Pancreas (tissue), 10 donors: ENCODE measurements around the gene OR6V1. TPM values are rescaled to one million over a fixed set of nuclear protein-coding genes. Genes with fewer than 3 reads are reported as not detected.

ENCODE experiments used
- ATAC-seq, 4 donors: fragments of 200-7000 bp; cut with Tn5 transposase; one replicate each; pipeline versions ENCODE4 v1.8.0 to v1.9.1; 2020; ENCODE audit warnings: mild to moderate bottlenecking in 4 of 4, moderate library complexity in 4 of 4
- DNase-seq, 6 donors: peaks; one replicate each; pipeline ENCODE4 v3.0.0-alpha.2; 2020
- FAIRE-seq: peaks from 2 replicates; lab custom pipeline; 2012; peaks lifted over from hg19 to GRCh38; lab: Jason Lieb, UNC
- H3K27ac ChIP-seq, 4 donors: fragments of 200-600 bp; sonication (generic); 1 replicate in 3 of 4; 2 replicates in 1 of 4; pipeline versions ENCODE4 v1.5.0 to v1.8.0; 2020
- H3K27me3 ChIP-seq, 4 donors: fragments of 200-600 bp; one replicate each; pipeline ENCODE4 v1.8.0; 2021
- H3K36me3 ChIP-seq, 3 donors: fragments of 200-600 bp; sonication (generic) in 1 of 3; one replicate each; pipeline versions ENCODE4 v1.5.0 to v1.8.0; 2020 to 2021
- H3K4me1 ChIP-seq, 3 donors: fragments of 200-600 bp; one replicate each; pipeline ENCODE4 v1.8.0; 2021
- H3K4me3 ChIP-seq, 4 donors: fragments of 200-600 bp; sonication (generic) in 2 of 4; one replicate each; pipeline versions ENCODE4 v1.5.0 to v1.8.0; 2020 to 2021
- H3K9me3 ChIP-seq, 4 donors: fragments of 200-600 bp; one replicate each; pipeline ENCODE4 v1.8.0; 2021
- WGBS, 2 donors: extraction: QIAGEN DNeasy Blood & Tissue Kit; methylation state at CpG; one replicate each; pipeline ENCODE4 v1.1.7; 2013; 5-methylcytosine and 5-hydroxymethylcytosine counted together
- intact Hi-C, 3 donors: fragments of 100-400 bp; cut with DNase I; formaldehyde crosslinking; loops; one replicate each; pipeline versions ENCODE4 v1.11.1 to v1.14.2; 2022
- polyA plus RNA-seq, 2 donors: library from polyadenylated mRNA; stranded (reverse); fragments of 200-250 nt; gene quantifications; one replicate each; pipeline ENCODE4 v1.2.3, GENCODE V29; 2013
- total RNA-seq, 6 donors: library from RNA; stranded (reverse); fragmentation: NEBNext Ultra II Directional in 4 of 6; extraction: Animal tissue kit (Norgen Biotek cat#: 25700) in 4 of 6; gene quantifications; one replicate each; pipeline versions ENCODE4 v1.2.1 to v1.2.4, GENCODE V29; 2021 to 2023
- TF ChIP-seq, protein P1 (sequence below), 4 donors: fragments of 200-600 bp; sonication (generic) in 3 of 4; IDR thresholded peaks; one replicate each; pipeline versions ENCODE4 v1.5.0 to v1.8.0; 2021; ENCODE audit warnings: antibody characterized with exemption in 4 of 4
- donor health status: healthy with polysubstance abuse.
- donor health status: DM: no; HTN: no; CAD: no; lungs with moderate emphysema.
- donor health status: DM: no; HTN: no; CAD: no.
- donor health status: control.
- donor health status: control.
- donor health status: Bipolar disorder and iron deficiency.
- donor health status: DM: yes; HTN: yes; CAD: no.
- donor health status: DM: no; HTN: no; CAD: no.
- donor health status: DM: no; HTN: no; CAD: no.
- donor health status: DM: yes; HTN: yes; CAD: no.

Gene OR6V1
- total and polyA plus RNA-seq, 8 donors: not detected

DNA sequence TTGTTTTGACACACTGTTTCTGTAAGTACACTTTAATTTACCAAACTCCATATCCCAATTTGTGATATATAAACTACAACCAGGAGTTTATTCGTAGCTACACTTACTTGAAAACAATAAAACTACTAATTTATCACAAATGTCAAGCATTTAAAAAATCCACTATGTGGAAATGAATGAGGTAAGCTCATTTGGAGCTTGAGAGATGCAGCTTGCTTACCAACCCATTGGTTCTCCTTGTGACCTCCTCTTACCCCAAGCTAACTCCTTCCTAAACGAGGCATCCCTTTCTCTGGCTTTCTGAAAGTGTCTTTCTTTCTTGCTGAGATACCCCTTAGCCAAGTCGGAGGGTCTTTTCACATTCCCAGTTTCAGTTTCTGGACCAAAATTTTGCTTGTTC lies 2.5 kb downstream of the OR6V1 start:
- ATAC-seq: no peak
- H3K36me3 ChIP-seq: no peaks in the 10 kb centered on the region
- no peak overlapping the region for H3K27ac ChIP-seq
- no peaks in the 10 kb centered on the region for H3K27me3 ChIP-seq
- H3K4me3 ChIP-seq: no peak overlapping the region
- no peak for DNase-seq
- FAIRE-seq: no peak
- intact Hi-C loops: no loop called here
- H3K4me1 ChIP-seq: no peaks in the 10 kb centered on the region
- H3K9me3 ChIP-seq: no peaks in the 10 kb centered on the region
- TF ChIP-seq, protein P1, sequence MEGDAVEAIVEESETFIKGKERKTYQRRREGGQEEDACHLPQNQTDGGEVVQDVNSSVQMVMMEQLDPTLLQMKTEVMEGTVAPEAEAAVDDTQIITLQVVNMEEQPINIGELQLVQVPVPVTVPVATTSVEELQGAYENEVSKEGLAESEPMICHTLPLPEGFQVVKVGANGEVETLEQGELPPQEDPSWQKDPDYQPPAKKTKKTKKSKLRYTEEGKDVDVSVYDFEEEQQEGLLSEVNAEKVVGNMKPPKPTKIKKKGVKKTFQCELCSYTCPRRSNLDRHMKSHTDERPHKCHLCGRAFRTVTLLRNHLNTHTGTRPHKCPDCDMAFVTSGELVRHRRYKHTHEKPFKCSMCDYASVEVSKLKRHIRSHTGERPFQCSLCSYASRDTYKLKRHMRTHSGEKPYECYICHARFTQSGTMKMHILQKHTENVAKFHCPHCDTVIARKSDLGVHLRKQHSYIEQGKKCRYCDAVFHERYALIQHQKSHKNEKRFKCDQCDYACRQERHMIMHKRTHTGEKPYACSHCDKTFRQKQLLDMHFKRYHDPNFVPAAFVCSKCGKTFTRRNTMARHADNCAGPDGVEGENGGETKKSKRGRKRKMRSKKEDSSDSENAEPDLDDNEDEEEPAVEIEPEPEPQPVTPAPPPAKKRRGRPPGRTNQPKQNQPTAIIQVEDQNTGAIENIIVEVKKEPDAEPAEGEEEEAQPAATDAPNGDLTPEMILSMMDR (IDR thresholded peaks at IDR 0.05): no peak
- 43 to 49% methylated on average over 3 of the region's 3 CpGs for WGBS, 2 donors

GRCh38 chr7:143055754-143056153 lies 3.6 kb downstream of the OR6V1 start:
- FAIRE-seq: no peak
- intact Hi-C loops: no loop called here
- TF ChIP-seq, protein P1 (IDR thresholded peaks at IDR 0.05): no peak

GRCh38 chr7:143063741-143064140 lies 11.6 kb downstream of the OR6V1 start:
- Histone ChIP-seq H3K4me3 (no peak overlapping the region), H3K27ac (no peak overlapping the region), H3K27me3 (no peaks in the 10 kb centered on the region), H3K36me3 (no peaks in the 10 kb centered on the region), H3K4me1 (no peaks in the 10 kb centered on the region), H3K9me3 (no peaks in the 10 kb centered on the region)
- intact Hi-C loops: no loop called here
- FAIRE-seq (no peak), ATAC-seq (no peak), DNase-seq (no peak)
- TF ChIP-seq, protein P1 (IDR thresholded peaks at IDR 0.05): no peak
- WGBS, 2 donors: 62 to 63% methylated on average over 3 of the region's 3 CpGs

More at GRCh38 chr7:143055754-143056153, 3.6 kb downstream of the OR6V1 start:
- Histone ChIP-seq H3K27me3 (no peaks in the 10 kb centered on the region), H3K9me3 (no peaks in the 10 kb centered on the region), H3K36me3 (no peaks in the 10 kb centered on the region), H3K27ac (no peak overlapping the region), H3K4me1 (no peaks in the 10 kb centered on the region), H3K4me3 (no peak overlapping the region)
- no peak for ATAC-seq
- no peak for DNase-seq

GRCh38 chr7:143068446-143068845 lies 16.3 kb downstream of the OR6V1 start:
- FAIRE-seq (no peak), ATAC-seq (no peak), DNase-seq (no peak)
- Histone ChIP-seq H3K36me3 (no peaks in the 10 kb centered on the region), H3K9me3 (no peaks in the 10 kb centered on the region), H3K4me3 (no peak overlapping the region), H3K27me3 (no peaks in the 10 kb centered on the region), H3K4me1 (no peaks in the 10 kb centered on the region), H3K27ac (no peak overlapping the region)
- WGBS, 2 donors: 74 to 91% methylated on average over 2 of the region's 2 CpGs
- intact Hi-C loops: no loop called here
- TF ChIP-seq, protein P1 (IDR thresholded peaks at IDR 0.05): no peak

GRCh38 chr7:143069912-143070500 lies 17.9 kb downstream of the OR6V1 start:
- no peak for FAIRE-seq
- Histone ChIP-seq H3K4me3 (no peak overlapping the region), H3K4me1 (no peaks in the 10 kb centered on the region), H3K27me3 (no peaks in the 10 kb centered on the region), H3K36me3 (no peaks in the 10 kb centered on the region), H3K27ac (no peak overlapping the region), H3K9me3 (no peaks in the 10 kb centered on the region)
- no peak for DNase-seq
- no peak for ATAC-seq
- 59 to 64% methylated on average over 6 of the region's 6 CpGs for WGBS, 2 donors
- TF ChIP-seq, protein P1 (IDR thresholded peaks at IDR 0.05): no peak
- intact Hi-C loops: no loop called here
